Panc1 (cell line): ENCODE results near the gene MAP1LC3A.

Experiments
- CTCF ChIP-seq: fragments of 450-650 bp; IDR thresholded peaks from 2 replicates; pipeline ENCODE4 v1.5.1; 2017; ENCODE audit warnings: mild to moderate bottlenecking
- POLR2AphosphoS5 ChIP-seq: IDR thresholded peaks from 2 replicates; pipeline ENCODE4 v1.6.1; 2012; ENCODE audit warnings: mild to moderate bottlenecking, low read depth, low read length, moderate library complexity
- REST ChIP-seq, 2 experiments: IDR thresholded peaks; 2 replicates each; pipeline ENCODE4 v1.6.1; 2011 to 2012; ENCODE audit warnings: low read depth in 2 of 2, control low read depth in 1 of 2, low read length in 1 of 2, mild to moderate bottlenecking in 1 of 2, moderate library complexity in 1 of 2; ENCODE audit not compliant: insufficient read depth in 1 of 2
- SIN3A ChIP-seq: IDR thresholded peaks from 2 replicates; pipeline ENCODE4 v1.6.1; 2012; ENCODE audit warnings: low read depth, mild to moderate bottlenecking, low read length, moderate library complexity, borderline replicate concordance; ENCODE audit not compliant: insufficient read depth

- no peak for TF ChIP-seq CTCF
- TF ChIP-seq REST (IDR thresholded peaks at IDR 0.05; ENCODE audit: insufficient read depth in 1 of 2, low read depth in 2 of 2, low read length in 1 of 2): no peak
- TF ChIP-seq POLR2AphosphoS5: no peak
- no peak for TF ChIP-seq SIN3A
These were observed 5.1 kb upstream of the MAP1LC3A start for GRCh38 chr20:34553366-34553867.
